Thyroid gland (tissue), 4 donors: ENCODE data around the gene VSTM1. TPM values are rescaled to one million over a fixed set of nuclear protein-coding genes. Genes with fewer than 3 reads are reported as not detected.
"Not testable (repeated sequence)": the region's sequence is repeated elsewhere in the genome, so short reads cannot be mapped to it uniquely, and the experiment has no call there.

ENCODE experiments used
- DNase-seq, 2 donors: peaks; one replicate each; pipeline ENCODE4 v3.0.0-alpha.2; 2019
- H3K27ac ChIP-seq, 3 donors: fragments of 200-600 bp; sonication (generic); 1 replicate in 2 of 3; 2 replicates in 1 of 3; pipeline ENCODE4 v1.5.1; 2016 to 2019; ENCODE audit warnings: mild to moderate bottlenecking in 1 of 3, moderate library complexity in 1 of 3
- H3K27me3 ChIP-seq: fragments of 200-600 bp; sonication (generic); one replicate; pipeline ENCODE4 v1.5.1; 2019
- H3K36me3 ChIP-seq, 2 donors: fragments of 200-600 bp; sonication (generic); one replicate each; pipeline ENCODE4 v1.5.1; 2016 to 2019
- H3K4me1 ChIP-seq, 2 donors: fragments of 200-600 bp; sonication (generic); one replicate each; pipeline ENCODE4 v1.5.1; 2017 to 2019
- H3K4me3 ChIP-seq, 3 donors: fragments of 200-600 bp; sonication (generic); replicated peaks in 1 of 3; 1 replicate in 2 of 3; 2 replicates in 1 of 3; pipeline ENCODE4 v1.5.1; 2016; ENCODE audit warnings: mild to moderate bottlenecking in 1 of 3
- H3K9me3 ChIP-seq: fragments of 200-600 bp; sonication (generic); one replicate; pipeline ENCODE4 v1.5.1; 2017
- CTCF ChIP-seq, 6 experiments: fragments of 200-600 bp in 3 of 6; fragments of 450-650 bp in 3 of 6; sonication (generic) in 3 of 6; IDR thresholded peaks; one replicate each; pipeline ENCODE4 v1.5.1; 2016 to 2019; ENCODE audit warnings: antibody characterized with exemption in 6 of 6, mild to moderate bottlenecking in 2 of 6, inconsistent platforms in 1 of 6, moderate library complexity in 1 of 6
- POLR2A ChIP-seq, 2 donors: fragments of 450-650 bp; IDR thresholded peaks; one replicate each; pipeline ENCODE4 v1.6.1; 2017; ENCODE audit warnings: antibody characterized with exemption in 2 of 2, mild to moderate bottlenecking in 2 of 2, moderate library complexity in 1 of 2
- WGBS, 2 donors: methylation state at CpG; one replicate each; pipeline ENCODE4 v1.1.5; 2017; 5-methylcytosine and 5-hydroxymethylcytosine counted together
- intact Hi-C: fragments of 100-400 bp; cut with DNase I; formaldehyde crosslinking; loops from one replicate; pipeline ENCODE4 v1.15.1; 2023
- total RNA-seq, 4 donors: library from RNA; depleted of rRNA; stranded (reverse); fragments of >200 nt; gene quantifications; one replicate each; pipeline ENCODE4 v1.2.3, GENCODE V29; 2016

The VSTM1 gene
- total RNA-seq, 4 donors from 2014 or later = not detected

DNA sequence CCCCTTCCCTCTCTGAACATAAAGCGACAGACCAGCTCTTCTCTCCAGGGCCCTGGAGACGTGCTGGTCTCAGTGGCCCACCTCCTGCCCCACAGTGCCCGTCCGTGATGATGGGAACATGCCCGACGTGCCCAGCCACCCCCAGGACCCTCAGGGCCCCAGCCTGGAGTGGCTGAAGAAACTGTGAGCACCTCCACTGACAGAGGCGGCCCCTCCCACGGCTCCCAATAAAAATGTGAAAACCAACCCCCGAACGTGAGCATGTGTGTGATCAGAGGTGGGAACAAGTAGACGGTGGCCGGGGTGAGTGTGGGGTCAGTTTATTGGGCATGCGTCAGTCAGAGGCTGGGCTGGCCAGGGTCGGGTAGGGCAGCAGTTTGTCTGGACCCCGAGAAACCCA is 43.0 kb upstream of the VSTM1 start:
- DNase-seq = no peak
- Histone ChIP-seq H3K9me3 (no peaks in the 10 kb centered on the region), H3K4me3 (no peak overlapping the region), H3K27ac (no peak overlapping the region), H3K36me3 (peaks cover 32 to 39% of the 10 kb centered on the region in 2 donors), H3K4me1 (peaks cover 7 to 10% of the 10 kb centered on the region in 2 donors), H3K27me3 (no peaks in the 10 kb centered on the region)
- intact Hi-C loops = no loop called here
- WGBS, 2 donors = 91% methylated on average over 15 of the region's 15 CpGs
- no peak for TF ChIP-seq CTCF (IDR thresholded peaks at IDR 0.05)
- no peak for TF ChIP-seq POLR2A (IDR thresholded peaks at IDR 0.05)

GRCh38 chr19:54105796-54106195 is 42.1 kb upstream of the VSTM1 start:
- Histone ChIP-seq H3K4me1 (peaks cover 7 to 10% of the 10 kb centered on the region in 2 donors), H3K36me3 (peaks cover 29 to 35% of the 10 kb centered on the region in 2 donors), H3K27me3 (no peaks in the 10 kb centered on the region), H3K9me3 (no peaks in the 10 kb centered on the region), H3K27ac (no peak overlapping the region), H3K4me3 (no peak overlapping the region)
- DNase-seq = no peak
- 93 to 94% methylated on average over 10 of the region's 10 CpGs for WGBS, 2 donors
- no peak for TF ChIP-seq POLR2A (IDR thresholded peaks at IDR 0.05)
- TF ChIP-seq CTCF (IDR thresholded peaks at IDR 0.05) = no peak
- intact Hi-C loops = no loop called here

GRCh38 chr19:54104998-54105715 is 41.5 kb upstream of the VSTM1 start:
- TF ChIP-seq POLR2A (IDR thresholded peaks at IDR 0.05) = no peak
- no peak for TF ChIP-seq CTCF (IDR thresholded peaks at IDR 0.05)
- no peak for DNase-seq
- H3K9me3 ChIP-seq = no peaks in the 10 kb centered on the region
- H3K36me3 ChIP-seq = peaks cover 25 to 28% of the 10 kb centered on the region in 2 donors
- H3K4me1 ChIP-seq = peaks cover 7 to 10% of the 10 kb centered on the region in 2 donors
- H3K27me3 ChIP-seq = no peaks in the 10 kb centered on the region
- H3K4me3 ChIP-seq = no peak overlapping the region
- 91 to 93% methylated on average over 11 of the region's 11 CpGs for WGBS, 2 donors
- intact Hi-C loops = no loop called here
- no peak overlapping the region for H3K27ac ChIP-seq

- H3K4me3 ChIP-seq = peak within 1 kb of the TSS; percentile 34 to 64 (median 57)
- no peaks in the 10 kb centered on the region for H3K9me3 ChIP-seq
- H3K36me3 ChIP-seq = peaks cover 6 to 16% of the 10 kb centered on the region in 2 donors
- intact Hi-C loops = no loop called here
- peak; percentile 98 to 99 for DNase-seq
- TF ChIP-seq POLR2A (IDR thresholded peaks at IDR 0.05) = peak in 1 of 2 donors; percentile 59
- no peak for TF ChIP-seq CTCF (IDR thresholded peaks at IDR 0.05)
- peaks cover 7 to 10% of the 10 kb centered on the region in 2 donors for H3K4me1 ChIP-seq
- WGBS, 2 donors = 2 to 10% methylated on average over 17 to 44 of the region's 54 CpGs
- peak within 1 kb of the TSS in 1 of 3 donors; percentile 60 for H3K27ac ChIP-seq
- H3K27me3 ChIP-seq = no peaks in the 10 kb centered on the region
Observed at GRCh38 chr19:54102421-54103169, 38.9 kb upstream of the VSTM1 start, which contains the start of gene NDUFA3. Gene NDUFA3, plus strand, starts transcription at chr19:54102855. Its CDS starts 24 bp downstream, at chr19:54102879.

- no peak within 1 kb of the TSS for H3K4me3 ChIP-seq
- H3K27me3 ChIP-seq = peaks cover 2% of the 10 kb centered on the region
- H3K27ac ChIP-seq = no peak within 1 kb of the TSS
- intact Hi-C loops = no loop called here
- no peak for DNase-seq
- TF ChIP-seq POLR2A (IDR thresholded peaks at IDR 0.05) (no peak), CTCF (IDR thresholded peaks at IDR 0.05) (no peak)
- peaks cover 13 to 15% of the 10 kb centered on the region in 2 donors for H3K4me1 ChIP-seq
- H3K36me3 ChIP-seq = no peaks in the 10 kb centered on the region
- no peaks in the 10 kb centered on the region for H3K9me3 ChIP-seq
- WGBS, 2 donors = 58 to 69% methylated on average over 5 of the region's 5 CpGs
Observed at GRCh38 chr19:54100561-54100960, 36.9 kb upstream of the VSTM1 start, which contains the start of gene OSCAR. Gene OSCAR, minus strand, starts transcription at chr19:54100803. Its CDS starts 11 bp downstream, at chr19:54100792.

DNA sequence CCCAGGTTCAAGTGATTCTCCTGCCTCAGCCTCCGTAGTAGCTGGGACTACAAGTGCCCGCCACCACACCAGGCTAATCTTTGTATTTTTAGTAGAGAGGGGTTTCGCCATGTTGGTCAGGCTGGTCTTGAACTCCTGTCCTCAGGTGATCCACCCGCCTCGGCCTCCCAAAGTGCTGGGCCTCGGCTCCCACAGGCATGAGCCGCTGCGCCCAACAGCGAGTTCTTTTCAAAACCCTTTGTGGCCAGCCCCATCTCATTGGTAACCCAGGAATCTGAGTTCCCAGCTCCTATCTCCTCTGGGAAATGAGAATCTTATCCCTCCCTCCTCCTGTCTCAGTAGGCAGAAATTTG is 36.2 kb upstream of the VSTM1 start:
- DNase-seq, H3K4me3 ChIP-seq, intact Hi-C loops, H3K36me3 ChIP-seq, H3K27me3 ChIP-seq, H3K9me3 ChIP-seq, H3K27ac ChIP-seq: not testable (repeated sequence)
- WGBS, 2 donors = 77 to 78% methylated on average over 9 of the region's 9 CpGs
- H3K4me1 ChIP-seq = peaks cover 15% of the 10 kb centered on the region in 2 donors
